IPS-11a (cell line): Measurements from ENCODE around the gene SPATA31E1.
"Not testable (repeated sequence)": the region's sequence is repeated elsewhere in the genome, so short reads cannot be mapped to it uniquely, and the experiment has no call there.

ENCODE experiments used
- H3K4me3 ChIP-seq: one replicate; pipeline ENCODE4 v1.5.1; 2013; ENCODE audit warnings: low read depth, low read length, control low read depth

The SPATA31E1 gene

DNA sequence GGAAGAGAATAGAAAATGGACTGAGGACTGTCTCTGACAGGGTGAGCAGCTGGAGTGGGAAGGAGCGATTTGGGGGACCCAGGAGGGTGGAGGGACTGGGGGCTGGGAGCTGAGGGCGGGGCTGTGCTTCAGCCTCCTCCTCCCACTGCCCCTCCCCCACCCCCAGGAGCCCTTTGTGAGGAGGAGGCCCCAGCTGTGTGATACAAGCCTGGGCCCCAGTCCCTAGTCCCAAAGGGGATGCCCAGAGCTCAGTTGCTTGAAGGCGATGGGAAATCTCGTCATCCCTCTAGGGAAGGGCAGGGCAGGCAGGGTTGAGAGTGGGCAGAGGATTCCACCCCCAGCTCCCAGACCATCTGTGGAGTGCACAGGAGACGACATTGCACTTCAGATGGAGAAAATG, at the start of gene SPATA31E1:
Gene SPATA31E1, plus strand, starts transcription at position 251 of the 400 bp plus-strand sequence. Its CDS starts 15 bp downstream, at position 266.
- H3K4me3 ChIP-seq, result no peak within 1 kb of the TSS

DNA sequence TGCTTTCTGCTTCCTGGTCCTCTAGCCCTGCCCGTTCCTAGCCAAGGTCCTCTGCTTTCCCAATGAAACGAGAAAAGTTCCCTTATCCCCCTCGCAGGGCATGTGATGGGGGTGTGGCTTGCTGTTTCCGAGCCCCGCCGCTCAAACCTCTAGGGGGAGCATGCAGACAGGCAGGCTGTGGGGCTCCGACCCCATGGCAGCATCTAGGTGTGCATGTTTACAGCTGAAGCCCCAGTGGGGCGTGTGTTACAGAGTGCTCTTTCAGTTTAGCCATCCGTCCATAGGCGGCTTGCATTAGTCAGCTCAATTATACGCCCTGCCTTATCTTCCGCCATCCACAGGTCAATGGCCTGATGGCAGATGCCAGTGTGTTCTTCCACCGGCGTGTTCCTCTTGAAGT, 48.3 kb upstream of the SPATA31E1 start:
- no peak overlapping the region for H3K4me3 ChIP-seq

DNA sequence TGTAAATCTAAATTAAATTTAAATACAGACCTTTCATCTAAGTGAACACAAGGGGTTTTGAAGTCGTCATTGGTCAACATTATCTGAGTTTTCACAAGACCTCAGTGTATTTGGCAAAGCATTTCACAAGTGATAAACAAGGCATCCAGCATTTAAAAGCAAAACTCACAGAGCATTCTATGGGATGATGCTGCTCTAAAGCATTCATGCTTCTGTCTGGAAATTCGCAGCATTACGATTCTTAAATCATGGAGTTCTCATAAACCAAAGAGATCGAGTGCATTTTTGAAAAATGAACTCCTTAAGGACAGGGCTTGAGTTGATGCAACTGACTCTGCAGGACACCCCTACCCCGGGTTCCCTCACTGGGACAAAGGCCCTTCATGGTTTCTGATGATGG, 46.1 kb upstream of the SPATA31E1 start:
- H3K4me3 ChIP-seq, result no peak overlapping the region

DNA sequence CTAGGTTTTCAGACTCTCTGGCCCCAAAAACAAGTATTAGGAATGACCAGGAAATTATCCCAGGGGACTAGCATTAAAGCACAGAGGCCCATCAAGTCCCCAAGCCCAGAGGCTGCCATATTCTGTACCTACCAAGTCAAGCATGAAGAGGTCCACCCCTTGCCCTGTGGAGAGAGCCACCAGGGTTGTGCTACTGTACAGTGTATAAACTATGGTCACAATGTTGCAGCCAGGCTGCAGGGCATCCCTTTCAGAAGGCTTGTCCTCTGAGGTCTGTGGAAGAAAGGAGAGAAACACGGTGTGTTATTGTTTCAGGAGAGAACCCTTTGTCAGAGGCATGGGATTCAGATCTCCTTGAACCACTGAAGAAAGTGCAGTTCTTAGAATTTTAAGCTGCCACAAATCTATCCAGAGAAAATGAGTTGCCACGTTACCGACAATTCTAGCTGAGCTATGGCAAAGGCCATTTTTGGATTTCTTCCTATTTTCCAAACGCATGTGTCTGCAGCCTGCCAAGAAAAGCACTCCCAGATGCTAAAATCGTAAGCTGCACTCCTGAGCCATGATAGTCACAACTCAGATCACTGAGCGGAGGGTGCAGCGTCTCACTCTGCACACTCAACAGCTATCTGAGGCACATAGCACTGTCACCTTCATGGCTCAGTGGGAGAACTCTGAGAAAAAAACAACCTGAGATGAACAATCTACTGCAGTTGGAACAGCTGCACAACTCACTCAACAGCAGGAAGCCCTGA, 45.5 kb upstream of the SPATA31E1 start:
- H3K4me3 ChIP-seq, result no peak overlapping the region

DNA sequence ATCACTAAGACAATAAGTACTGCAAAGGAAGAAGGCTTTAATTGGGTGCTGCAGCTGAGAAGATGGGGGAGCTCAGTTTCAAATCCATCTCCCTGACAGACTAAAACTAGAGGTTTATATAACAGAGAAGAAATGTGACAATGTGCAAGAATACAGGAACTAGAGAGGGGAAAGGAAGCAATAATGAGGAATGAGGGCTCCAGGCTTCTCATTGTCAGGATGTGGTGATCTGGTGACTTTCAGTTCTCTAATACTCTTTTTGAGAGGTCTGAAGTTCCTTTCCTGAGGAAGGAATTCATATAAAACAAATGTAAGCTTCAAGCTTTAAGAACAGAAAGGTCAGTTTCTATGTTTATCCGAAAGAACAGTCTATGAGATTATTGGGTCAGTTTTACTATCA, 42.5 kb upstream of the SPATA31E1 start:
- no peak overlapping the region for H3K4me3 ChIP-seq

DNA sequence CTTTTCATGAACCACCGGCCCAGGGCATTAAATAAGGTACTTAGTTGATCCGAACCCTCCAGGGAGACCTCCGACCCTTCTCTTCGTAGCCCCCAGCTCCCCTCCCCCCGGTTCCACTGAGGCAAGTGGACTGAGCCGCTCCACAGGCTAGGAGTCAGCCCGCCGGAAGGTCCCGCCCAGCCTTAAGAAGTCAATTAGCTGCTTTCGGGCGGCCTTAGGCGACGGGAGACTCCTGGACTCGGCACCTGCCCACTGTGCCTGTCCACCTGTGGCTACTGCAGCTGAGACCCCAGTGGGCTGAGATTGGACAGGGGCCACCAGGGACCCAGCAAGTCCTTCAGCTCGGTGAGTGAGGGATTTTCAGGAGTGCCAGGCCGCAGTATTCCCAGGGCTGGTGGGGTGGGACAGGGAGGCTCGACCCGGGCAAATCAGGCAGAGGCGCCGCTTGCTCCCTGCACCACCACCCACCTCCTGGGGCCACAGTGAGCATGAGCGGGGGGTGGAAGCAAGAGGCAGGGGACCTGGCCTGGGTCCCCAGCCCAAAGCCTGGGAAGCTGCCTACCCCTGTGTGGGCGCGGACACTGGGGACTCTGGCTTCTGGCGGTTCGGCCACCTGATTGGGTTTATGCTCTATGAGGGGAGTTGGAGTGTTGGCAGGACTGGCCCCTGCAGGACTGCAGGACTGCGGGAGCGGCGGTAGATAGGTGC, 39.6 kb upstream of the SPATA31E1 start:
- no peak overlapping the region for H3K4me3 ChIP-seq

DNA sequence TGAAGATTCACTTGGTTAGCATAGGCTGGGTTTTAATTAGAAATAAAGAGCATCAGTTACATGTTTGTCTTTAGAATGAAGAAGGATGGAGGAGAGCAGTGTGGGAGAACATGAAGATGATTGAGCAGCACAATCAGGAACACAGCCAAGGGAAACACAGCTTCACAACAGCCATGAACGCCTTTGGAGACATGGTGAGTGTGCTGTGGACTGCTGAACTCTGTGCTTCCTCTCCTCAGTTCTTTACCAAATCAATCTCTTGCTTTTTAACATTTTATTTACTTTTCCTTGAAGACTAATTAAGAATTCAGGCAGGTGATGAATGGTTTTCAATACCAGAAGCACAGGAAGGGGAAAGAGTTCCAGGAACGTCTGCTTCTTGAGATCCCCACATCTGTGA, 38.2 kb upstream of the SPATA31E1 start:
- no peak overlapping the region for H3K4me3 ChIP-seq

DNA sequence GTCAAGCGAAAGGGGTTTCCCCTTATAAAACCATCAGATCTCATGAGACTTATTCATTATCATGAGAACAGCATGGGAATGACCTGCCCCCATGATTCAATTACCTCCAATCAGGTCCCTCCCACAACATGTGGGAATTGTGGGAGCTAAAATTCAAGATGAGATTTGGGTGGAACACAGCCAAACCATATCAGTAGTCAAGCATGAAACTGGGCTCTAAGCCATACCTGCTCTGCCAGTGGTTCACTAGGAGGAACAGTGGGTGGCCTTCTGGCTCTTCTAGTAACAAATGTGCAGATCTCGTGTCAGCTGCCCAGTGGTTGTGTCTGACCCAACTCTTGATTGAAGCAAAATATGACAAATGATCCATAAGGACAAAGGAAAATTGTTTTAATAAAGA, 34.9 kb upstream of the SPATA31E1 start:
- H3K4me3 ChIP-seq, result not testable (repeated sequence)

DNA sequence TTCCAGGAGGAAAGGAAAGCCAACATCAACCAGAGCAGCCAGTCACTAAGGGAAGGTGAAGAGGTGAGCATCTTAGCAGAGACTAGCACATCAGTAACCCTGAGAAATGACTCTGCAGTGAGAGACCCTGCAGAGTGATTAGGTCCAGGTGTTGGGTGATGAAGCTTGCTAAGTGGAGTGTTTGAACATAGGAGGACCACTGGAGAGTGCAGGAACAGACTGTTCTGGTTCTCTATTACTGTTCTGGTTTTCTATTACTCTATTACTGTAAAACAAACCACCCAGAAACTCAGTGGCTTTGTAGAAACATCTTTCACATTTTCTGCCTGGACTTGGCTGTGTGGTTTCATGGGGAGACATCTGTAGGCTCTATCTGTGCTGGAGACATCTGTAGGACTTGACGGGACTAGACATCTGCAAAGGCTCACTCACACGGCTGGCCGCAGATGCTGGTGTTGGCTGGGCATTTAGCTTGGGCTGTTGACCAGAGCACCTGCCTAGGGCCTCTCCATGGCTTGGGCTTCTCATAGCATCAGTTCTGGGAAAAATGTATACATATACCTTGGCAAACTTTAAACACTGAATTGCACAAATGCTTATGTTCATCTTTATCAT, 33.4 kb upstream of the SPATA31E1 start:
- no peak overlapping the region for H3K4me3 ChIP-seq

DNA sequence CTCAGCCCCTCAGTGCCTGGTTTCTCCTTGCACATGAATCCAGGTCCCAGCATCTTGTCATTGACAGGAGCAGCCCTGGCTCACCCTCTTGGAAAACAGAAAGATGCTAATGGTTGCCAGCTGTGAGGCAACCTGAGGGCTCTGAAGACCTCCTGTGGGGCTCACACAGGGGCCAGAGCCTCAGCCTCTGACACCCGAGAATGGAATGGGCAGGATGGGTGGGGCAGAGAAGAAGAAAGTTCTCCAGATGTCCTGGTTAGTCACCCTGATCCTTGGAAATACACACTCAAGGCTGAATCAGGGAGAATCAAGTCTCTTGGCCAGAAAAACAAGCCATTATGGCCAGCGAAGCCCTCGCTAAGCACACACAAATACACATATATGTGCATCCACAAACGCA, 32.3 kb upstream of the SPATA31E1 start:
- H3K4me3 ChIP-seq, result no peak overlapping the region

DNA sequence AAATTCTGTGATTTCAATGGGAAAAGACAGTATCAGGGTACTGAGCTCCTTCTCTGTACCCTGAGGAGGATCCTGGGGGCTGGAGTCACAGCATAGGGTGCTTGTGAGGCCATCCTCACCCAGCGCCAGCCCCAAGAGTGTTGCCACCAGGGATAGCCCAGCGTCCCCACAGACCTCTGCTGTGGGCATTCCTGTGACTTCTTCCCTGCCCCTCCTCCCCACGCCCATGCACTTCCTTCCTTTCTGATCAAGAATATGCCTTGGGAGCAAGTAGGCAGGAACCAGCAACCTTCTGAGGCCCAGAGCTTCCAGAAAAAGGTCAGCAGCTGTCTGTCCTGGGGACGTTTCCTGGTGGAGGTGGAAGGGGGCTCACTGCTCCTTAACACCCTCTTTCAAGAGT, 31.5 kb upstream of the SPATA31E1 start:
- H3K4me3 ChIP-seq, result not testable (repeated sequence)

DNA sequence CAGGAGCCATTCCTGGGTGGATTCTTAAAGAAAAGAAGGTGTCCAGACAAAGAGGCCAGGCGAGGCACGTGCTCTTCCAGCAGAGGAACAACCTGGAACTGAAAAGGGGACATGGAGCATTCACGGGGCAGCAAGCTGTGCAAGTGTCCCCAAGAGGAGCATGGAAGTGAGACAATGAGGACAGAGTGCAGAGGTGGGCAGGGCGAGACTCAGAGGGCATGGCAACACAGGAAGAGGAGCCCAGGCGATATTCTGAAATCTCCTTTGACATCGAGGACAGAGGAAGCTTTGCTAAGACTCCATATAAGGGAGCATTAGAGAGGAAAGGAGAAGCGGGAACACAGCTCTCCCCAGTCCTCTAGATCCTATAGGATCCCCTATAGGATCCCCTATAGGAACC, 29.4 kb upstream of the SPATA31E1 start:
- H3K4me3 ChIP-seq, result no peak overlapping the region

DNA sequence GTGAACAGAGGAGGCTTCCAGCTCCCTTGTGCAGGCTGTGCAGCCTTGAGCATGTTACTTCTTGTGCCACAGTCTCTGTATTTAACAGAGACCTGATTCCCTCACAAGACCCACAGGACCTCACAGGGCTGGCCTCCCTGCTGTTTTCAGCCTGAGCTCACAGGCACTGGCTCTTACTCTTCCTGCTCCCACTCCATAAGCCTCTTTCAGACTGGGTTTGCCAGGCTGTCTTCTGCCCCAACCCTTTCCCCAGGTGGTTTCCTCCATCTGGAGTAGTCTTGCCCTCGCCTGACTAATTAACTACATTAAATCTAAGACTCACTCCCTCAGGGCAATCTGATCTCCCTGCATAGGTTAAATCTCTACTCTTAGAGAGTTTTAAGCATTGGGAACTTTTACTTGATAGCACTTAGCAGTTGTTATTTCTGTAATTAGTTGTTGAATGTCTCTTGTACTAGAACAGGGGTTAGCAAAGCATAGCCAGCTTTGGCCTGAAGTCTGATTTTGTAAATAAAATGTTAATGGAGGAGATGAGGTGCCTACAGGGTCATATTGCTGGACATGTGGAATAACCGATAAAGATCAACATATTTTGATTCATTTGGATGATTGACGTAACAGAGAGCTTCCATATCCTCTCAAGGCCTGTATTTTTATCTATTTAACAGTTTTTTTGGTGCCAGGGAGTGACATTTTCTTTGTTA, 28.6 kb upstream of the SPATA31E1 start:
- no peak overlapping the region for H3K4me3 ChIP-seq

DNA sequence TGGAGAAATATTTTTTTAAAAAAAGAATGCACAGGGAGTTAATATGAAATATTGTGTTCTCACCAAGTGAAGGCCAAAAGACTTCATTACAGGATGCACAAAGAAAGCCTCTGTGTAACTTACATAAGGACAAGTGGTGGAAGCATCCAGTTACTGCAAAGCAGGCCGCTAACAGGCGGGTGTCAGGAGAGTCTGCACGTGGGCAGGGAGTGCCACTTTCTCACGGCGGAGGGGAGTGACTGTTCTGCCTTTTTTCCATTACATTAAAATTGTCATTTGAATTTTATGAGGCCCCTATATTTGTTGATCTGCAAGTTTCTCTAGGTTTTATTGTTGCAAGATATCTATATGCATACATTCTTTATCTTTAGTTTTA, 28.1 kb upstream of the SPATA31E1 start:
- H3K4me3 ChIP-seq, result no peak overlapping the region

DNA sequence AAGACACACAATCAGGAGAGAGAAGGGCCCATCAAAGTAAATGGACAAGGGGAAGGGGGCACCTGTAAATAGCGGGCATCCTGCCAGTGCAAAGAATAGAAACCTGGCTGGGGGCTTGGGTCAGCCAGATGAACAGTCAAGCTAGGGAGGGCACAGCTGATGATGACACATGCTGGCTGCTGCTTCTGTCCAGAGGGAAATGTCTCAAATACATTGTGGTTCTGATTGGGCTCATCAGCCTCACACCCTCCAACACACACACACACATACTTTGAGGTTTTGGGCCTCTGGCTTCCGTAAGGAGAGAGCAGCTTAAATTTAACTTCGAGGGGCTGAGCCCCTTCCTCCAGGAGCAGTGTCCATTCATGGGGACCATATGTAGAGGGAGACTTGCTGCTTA, 27.6 kb upstream of the SPATA31E1 start:
- H3K4me3 ChIP-seq, result no peak overlapping the region

DNA sequence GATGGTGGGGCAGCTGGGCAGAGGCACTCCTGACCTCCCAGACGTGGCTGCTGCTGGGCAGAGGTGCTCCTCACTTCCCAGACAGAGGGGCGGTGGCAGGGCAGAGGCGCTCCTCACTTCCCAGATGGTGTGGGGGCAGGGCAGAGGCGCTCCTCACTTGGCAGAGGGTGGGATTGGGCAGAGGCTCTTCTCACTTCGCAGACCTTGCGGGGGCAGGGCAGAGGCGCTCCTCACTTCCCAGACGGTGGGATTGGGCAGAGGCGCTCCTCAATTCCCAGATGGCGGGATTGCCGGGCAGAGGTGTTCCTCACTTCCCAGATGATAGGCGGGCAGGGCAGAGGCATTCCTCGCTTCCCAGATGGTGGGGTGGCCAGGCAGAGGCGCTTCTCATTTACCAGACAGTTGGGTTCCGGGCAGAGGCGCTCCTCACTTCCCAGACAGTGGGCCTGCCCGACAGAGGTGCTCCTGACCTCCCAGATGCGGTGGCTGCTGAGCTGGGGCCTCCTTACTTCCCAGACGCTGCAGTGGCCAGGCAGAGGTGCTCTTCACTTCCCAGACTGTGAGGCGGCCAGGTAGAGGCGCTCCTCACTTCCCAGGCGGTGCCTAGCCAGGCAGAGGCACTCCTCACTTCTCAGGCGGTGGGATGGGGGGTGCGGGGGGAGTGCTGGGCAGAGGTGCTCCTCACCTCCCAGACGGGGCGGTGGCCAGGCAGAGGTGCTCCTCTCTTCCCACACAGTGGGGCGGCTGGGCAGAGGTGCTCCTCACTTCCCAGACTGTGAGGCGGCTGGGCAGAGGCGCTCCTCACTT, 25.3 kb upstream of the SPATA31E1 start:
- no peak overlapping the region for H3K4me3 ChIP-seq

DNA sequence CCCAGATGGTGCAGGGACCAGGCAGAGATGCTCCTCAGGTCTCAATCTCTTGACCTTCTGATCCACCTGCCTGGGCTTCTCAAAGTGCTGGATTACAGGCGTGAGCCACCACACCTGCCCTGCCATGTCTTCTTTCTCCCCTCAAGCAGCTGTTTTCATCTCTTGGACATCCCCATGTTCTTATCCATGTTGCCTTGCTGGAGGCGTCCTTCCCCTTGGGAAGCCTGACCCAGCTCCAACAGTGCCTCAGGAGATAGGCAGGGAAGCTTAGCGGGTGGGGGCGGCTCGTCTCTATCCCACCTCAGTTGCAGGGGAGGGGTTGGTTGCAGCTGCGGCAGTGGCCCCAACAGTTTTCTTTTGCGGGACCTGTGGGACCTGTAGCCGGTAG, 24.7 kb upstream of the SPATA31E1 start:
- H3K4me3 ChIP-seq, result no peak overlapping the region

DNA sequence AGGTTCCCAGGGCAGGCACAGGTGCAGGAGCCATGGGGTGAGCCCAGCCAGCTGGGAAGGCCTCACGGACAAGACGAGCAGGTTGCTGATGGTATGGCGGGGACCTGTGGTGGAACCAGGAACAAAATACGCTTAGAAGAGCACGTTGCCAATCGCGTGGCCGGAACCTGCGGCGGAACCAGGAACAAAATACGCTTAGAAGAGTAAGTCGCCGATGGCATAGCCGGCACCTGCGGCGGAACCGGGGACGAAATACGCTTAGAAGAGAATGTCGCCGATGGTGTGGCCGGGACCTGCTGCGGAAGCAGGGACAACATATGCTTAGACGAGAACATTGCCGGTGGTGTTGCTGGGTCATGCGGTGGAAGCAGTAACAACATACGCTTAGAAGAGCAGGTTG, 23.5 kb upstream of the SPATA31E1 start:
- H3K4me3 ChIP-seq, result no peak overlapping the region

DNA sequence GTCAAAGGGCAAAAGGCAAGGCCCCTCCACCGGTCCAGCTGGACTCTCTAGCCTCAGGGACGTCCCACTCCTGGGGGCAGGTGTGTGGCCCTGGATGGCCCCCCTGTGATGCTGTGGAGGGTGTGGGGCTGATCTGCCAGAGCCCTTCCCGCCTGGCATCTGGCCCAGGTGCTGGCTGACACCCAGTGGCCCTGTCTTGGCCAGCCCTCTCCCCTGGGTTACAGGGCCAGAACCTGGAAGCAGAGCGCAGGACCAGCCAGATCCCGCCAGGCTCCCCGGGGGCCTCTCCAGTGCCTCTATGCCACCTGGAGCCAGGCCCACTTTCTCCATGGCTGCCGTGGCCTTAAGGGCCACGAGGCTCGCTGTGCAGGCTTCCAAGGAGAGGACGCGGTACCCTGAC, 22.9 kb upstream of the SPATA31E1 start:
- no peak overlapping the region for H3K4me3 ChIP-seq

DNA sequence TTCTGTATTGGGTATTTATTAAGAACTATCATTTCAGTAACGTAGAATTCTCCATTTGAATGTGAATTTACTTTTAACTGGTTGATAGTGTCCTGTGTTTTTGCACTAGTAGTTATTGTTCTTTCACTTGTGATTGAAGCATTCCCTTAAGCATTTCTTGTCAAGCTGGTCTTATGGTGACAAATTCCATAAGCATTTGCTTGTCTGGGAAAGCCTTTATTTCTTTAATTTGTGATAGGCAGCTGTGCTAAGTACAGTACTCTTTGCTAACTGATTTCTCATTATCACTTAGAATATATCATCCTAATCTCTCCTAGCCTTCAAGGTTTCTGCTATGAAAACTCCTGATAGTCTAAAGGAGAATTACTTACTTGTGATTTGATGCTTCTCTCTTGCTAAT, 21.3 kb upstream of the SPATA31E1 start:
- no peak overlapping the region for H3K4me3 ChIP-seq
